Activated naive CD8-positive, alpha-beta T cell treated with anti-CD3 and anti-CD28 coated beads, Interleukin-2, amount 10 ng/mL, durations not matched to agents 7 days and 5 days (primary cell): ENCODE measurements around the gene UBL4A. TPM values are rescaled to one million over a fixed set of nuclear protein-coding genes. Genes with fewer than 3 reads are reported as not detected.

Source experiments
- ATAC-seq: fragments of 150-1000 bp; cut with Tn5 transposase; one replicate; pipeline ENCODE4 v1.10.0; 2021; ENCODE audit warnings: low read depth, moderate library complexity
- POLR2A ChIA-PET: fragments of 350-600 bp; sonication (Branson Sonifier 250); formaldehyde crosslinking; loops from one replicate; lab custom pipeline; 2021; ENCODE audit warnings: antibody characterized with exemption; lab: Charles Lee
- DNase-seq: peaks from one replicate; pipeline ENCODE4 v3.0.0; 2021
- H3K27ac Mint-ChIP-seq: one replicate; pipeline ENCODE4 v1.8.0; 2022; ENCODE audit warnings: mild to moderate bottlenecking, mixed read lengths
- H3K27me3 Mint-ChIP-seq: one replicate; pipeline ENCODE4 v1.8.0; 2022; ENCODE audit warnings: mild to moderate bottlenecking, moderate library complexity, mixed read lengths
- H3K36me3 Mint-ChIP-seq: one replicate; pipeline ENCODE4 v1.8.0; 2021; ENCODE audit warnings: mild to moderate bottlenecking, mixed read lengths
- H3K4me1 Mint-ChIP-seq: one replicate; pipeline ENCODE4 v1.8.0; 2021; ENCODE audit warnings: mixed read lengths
- H3K4me3 Mint-ChIP-seq: one replicate; pipeline ENCODE4 v1.8.0; 2022; ENCODE audit warnings: mild to moderate bottlenecking, moderate library complexity, mixed read lengths
- H3K9me3 Mint-ChIP-seq: one replicate; pipeline ENCODE4 v1.8.0; 2021; ENCODE audit warnings: mixed read lengths
- microRNA-seq: library from miRNA; unstranded; fragments of <30 nt; microRNA quantifications from one replicate; pipeline ENCODE4 v1.2.0, GENCODE V29; 2022
- total RNA-seq, 2 experiments: library from RNA; stranded (reverse); gene quantifications; one replicate each; pipeline ENCODE4 v1.2.3, GENCODE V29; 2021

The UBL4A gene
- total RNA-seq, 2 experiments from 2014 or later = 43.8 to 45.3 TPM

GRCh38 chrX:154435171-154435733 lies 51.2 kb downstream of the UBL4A start:
- Mint-ChIP-seq H3K4me1 (peaks cover 21% of the 10 kb centered on the region), H3K36me3 (peaks cover 6% of the 10 kb centered on the region), H3K4me3 (no peak overlapping the region), H3K27me3 (no peaks in the 10 kb centered on the region), H3K9me3 (no peaks in the 10 kb centered on the region), H3K27ac (no peak overlapping the region)
- no peak for DNase-seq
- ATAC-seq = no peak
- POLR2A ChIA-PET = interaction anchor here (1.7 kb wide), 1 partner anchor 14 kb away, joined by 3 read pairs; no protein-coding TSS in a partner anchor

DNA sequence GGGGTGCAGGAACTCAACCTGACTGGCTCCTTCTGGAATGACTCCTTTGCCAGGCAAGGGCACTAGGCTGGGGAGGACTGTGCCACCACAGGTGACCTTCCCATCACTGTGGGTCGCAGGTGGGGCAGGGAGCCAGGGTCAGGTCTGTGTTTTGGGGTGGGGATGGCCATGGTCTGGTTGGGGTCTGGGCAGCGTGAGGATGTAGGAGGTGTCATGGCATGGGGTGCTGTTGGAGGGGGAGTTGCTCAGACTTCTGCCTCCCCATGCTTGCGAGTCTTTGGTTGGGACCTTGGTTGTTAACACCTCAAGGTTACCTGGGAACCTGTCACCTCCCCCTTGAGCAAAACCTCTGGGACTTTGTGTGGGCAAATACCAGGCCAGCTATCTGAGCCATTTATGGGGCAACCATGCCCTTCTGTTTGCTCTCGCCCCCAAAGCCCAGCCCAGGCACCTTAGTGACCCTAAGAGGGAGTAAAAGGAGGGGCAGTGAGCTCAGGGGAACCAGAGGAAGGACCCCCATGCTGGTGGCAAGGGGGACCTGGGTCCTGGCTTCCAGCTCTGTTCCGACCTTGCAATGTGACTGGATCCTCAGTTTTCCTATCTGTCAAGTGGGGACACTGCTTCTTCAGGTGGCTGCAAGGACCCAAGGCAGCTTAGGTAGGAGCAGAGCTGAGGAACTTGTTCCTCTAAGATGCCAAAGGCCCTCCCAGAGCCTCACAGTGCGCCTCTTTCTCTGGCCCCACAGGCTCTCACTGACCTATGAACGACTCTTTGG lies 51.8 kb downstream of the UBL4A start:
- Mint-ChIP-seq H3K36me3 (peaks cover 6% of the 10 kb centered on the region), H3K4me1 (peaks cover 23% of the 10 kb centered on the region), H3K27me3 (no peaks in the 10 kb centered on the region), H3K9me3 (no peaks in the 10 kb centered on the region), H3K4me3 (no peak overlapping the region), H3K27ac (no peak overlapping the region)
- DNase-seq (no peak), ATAC-seq (no peak)
- POLR2A ChIA-PET = interaction anchor here (0.9 to 1.7 kb wide), 2 partner anchors 13 to 56 kb away, joined by 3 read pairs; partner anchors contain the start of gene SLC10A3

Small RNAs within 50 kb of the gene (microRNA-seq; reads per million reads assigned to microRNA genes)
- gene MIR6858 = not detected

Other genes starting within 250 kb of the UBL4A start
- gene OPN1MW3, start 229.0 kb downstream of the UBL4A start, total RNA-seq = not detected
- not detected for gene TEX28, start 191.5 kb downstream of the UBL4A start, total RNA-seq
- gene TKTL1, start 190.8 kb downstream of the UBL4A start, total RNA-seq = 1 to 10 TPM in 1 of 2 experiments, under 1 TPM in 1; 0.31 to 1.2 TPM
- gene FLNA, start 112.0 kb downstream of the UBL4A start, total RNA-seq = 100 to 1,000 TPM; 985 to 994 TPM
- gene EMD, start 107.3 kb downstream of the UBL4A start, total RNA-seq = 10 to 100 TPM; 66.1 to 68.1 TPM
- gene RPL10, start 88.2 kb downstream of the UBL4A start, total RNA-seq = 1,000 to 10,000 TPM; 2,867 to 2,975 TPM
- 10 to 100 TPM; 20.5 to 26.2 TPM for gene DNASE1L1, start 77.4 kb downstream of the UBL4A start, total RNA-seq
- 10 to 100 TPM; 94.7 to 95.3 TPM for gene TAFAZZIN, start 75.1 kb downstream of the UBL4A start, total RNA-seq
- 10 to 100 TPM; 46.9 to 51.1 TPM for gene ATP6AP1, start 57.9 kb downstream of the UBL4A start, total RNA-seq
- gene GDI1, start 49.5 kb downstream of the UBL4A start, total RNA-seq = 100 to 1,000 TPM; 138 to 147 TPM
- gene FAM50A, start 42.5 kb downstream of the UBL4A start, total RNA-seq = 10 to 100 TPM; 59.2 to 70.3 TPM
- 10 to 100 TPM; 62.5 to 64.1 TPM for gene PLXNA3, start 28.3 kb downstream of the UBL4A start, total RNA-seq
- 10 to 100 TPM; 32.2 to 34.8 TPM for gene LAGE3, start 7.3 kb downstream of the UBL4A start, total RNA-seq
- gene SLC10A3, start 4.0 kb upstream of the UBL4A start, total RNA-seq = 10 to 100 TPM; 25.3 to 27.3 TPM
- gene FAM3A, start 29.6 kb upstream of the UBL4A start, total RNA-seq = 10 to 100 TPM; 42.3 to 45.4 TPM
- gene G6PD, start 60.2 kb upstream of the UBL4A start, total RNA-seq = 100 to 1,000 TPM in 1 of 2 experiments, 10 to 100 TPM in 1; 89.2 to 102 TPM
- gene IKBKG, start 61.0 kb upstream of the UBL4A start, total RNA-seq = 10 to 100 TPM; 56.1 to 61.7 TPM
- gene CTAG1A, start 98.5 kb upstream of the UBL4A start, total RNA-seq = not detected
- gene CTAG1B, start 132.7 kb upstream of the UBL4A start, total RNA-seq = not detected
- gene CTAG2, start 167.0 kb upstream of the UBL4A start, total RNA-seq = 10 to 100 TPM; 17.1 to 21.0 TPM